SK-N-DZ (cell line): ENCODE results near the gene GLT8D2.

ENCODE experiments used
- DNase-seq: peaks from one replicate; pipeline ENCODE4 v3.0.0-alpha.2; 2015; ENCODE audit warnings: low spot score

The GLT8D2 gene

DNA sequence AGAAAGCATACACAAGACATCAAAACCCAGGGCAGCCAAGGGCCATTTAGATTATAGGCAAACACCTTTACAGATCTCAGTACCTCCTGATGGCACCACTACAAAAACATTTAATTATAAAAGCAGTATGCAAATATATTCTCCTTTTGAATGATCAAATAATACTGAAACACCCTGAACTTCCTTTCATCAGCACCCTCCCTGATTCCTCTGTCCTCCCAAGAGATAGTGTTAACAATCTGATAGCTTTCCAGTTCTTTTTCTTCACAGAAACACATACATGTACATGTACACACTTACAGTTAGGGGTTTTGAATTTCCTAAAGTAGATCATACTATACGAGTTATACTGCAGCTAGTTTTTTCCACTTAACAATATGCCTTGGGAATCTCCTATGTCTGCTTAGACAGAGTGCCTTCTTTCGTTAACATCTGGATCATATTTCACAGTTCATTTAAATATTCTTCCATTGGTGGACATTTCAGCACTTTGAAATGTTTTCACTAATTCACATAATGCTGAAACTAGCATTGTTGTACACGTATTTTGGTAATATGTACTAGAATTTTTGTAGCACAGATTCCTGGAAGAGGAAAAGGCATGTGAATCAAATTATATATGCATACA lies 49.1 kb downstream of the GLT8D2 start:
- DNase-seq: no peak

DNA sequence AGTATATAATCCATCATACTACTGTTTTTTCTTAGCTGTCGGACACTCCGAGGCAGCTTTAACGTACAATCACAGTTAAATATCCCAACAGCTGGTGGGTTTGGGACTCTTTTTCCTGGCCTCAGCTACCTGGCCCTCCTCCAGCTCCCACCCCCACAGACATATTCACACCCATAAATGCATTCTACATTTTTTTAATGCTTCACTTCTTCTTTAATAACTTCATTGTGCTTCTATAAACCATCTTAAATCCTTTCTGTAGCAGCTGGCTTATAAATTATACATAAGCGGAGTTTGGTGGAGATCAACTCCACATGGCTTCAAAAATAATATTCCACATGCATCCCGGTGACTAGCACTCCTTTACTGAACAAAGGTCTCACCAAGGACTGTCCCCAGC lies 51.0 kb downstream of the GLT8D2 start:
- DNase-seq: no peak

DNA sequence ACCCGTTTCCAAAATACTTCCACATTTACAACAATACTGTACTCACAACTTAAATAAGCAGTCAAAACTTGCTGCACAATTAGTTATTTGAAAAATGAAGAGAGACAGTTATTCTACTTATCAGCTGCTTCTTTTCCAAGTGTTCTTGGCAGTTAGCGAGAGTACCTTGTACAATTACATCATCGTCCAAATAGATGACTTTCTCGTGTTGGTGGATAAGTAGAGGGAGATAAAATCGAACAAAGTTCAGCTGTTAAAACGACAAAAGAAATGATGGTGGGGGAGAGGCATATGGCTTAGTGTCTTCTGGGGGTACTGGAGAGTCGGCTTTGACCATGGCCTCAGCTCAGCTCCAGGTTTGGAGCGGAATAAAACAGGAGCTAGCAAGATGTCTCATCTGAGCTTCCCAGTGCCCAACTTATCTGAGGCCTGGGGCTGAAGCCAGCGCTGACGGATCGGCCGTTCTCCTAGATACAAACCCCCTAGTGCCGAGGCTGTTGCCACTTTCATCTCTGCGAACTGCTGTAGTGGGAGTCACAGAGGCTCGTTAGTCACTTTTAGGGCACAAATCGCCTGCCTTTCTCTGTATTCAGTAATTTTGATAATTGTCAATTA lies 52.6 kb downstream of the GLT8D2 start:
- no peak for DNase-seq

DNA sequence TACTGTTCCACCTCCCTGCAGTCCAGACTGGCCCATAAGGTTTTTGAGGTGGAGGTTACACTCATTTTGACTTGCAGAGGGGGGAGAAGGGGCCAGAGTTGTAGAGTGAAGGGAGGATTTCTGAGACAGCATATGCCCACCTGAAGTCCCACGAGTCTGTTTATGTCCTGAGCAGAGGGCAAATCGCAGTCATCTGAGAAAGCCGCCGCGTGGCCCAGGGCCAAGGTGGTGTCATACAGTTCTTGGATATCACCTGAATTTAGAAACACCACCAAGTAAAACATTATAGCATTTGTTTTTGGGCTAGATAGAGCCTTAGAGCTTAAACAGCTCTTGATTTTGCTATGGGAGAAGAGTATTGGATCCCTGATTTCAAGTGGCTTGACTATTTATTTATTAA lies 53.4 kb downstream of the GLT8D2 start:
- no peak for DNase-seq

DNA sequence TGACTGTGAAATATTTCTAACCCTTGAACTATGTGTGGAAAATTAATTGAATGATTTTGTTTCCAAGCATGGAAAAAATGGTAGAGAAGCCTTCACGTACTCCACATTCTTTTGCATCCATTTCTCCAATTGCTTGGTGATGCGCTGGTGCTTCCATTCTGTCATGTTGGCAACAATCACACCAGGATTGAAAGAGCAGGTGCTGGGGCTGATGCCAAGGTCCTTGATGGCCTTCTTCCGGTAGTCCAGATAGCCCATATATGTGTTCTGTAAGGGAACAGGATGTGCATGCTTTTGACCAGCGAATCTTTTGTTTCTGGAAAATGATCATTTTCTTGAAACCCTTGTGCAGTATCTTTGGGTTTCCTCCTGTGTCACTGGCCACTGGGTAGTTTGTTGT lies 55.8 kb downstream of the GLT8D2 start:
- no peak for DNase-seq

DNA sequence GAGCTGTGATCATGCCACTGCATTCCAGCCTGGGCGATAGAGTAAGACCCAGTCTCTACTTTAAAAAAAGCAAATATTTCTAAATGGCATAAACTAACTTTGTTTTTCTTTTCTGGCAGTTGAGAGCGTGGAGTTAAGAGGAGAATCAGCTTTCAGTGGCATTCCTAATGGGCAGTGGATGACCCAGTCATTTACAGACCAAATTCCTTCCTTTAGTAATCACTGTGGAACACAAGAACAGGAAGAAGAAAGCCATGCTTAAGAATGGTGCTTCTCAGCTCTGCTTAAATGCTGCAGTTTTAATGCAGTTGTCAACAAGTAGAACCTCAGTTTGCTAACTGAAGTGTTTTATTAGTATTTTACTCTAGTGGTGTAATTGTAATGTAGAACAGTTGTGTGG lies 63.2 kb downstream of the GLT8D2 start:
- DNase-seq: no peak

DNA sequence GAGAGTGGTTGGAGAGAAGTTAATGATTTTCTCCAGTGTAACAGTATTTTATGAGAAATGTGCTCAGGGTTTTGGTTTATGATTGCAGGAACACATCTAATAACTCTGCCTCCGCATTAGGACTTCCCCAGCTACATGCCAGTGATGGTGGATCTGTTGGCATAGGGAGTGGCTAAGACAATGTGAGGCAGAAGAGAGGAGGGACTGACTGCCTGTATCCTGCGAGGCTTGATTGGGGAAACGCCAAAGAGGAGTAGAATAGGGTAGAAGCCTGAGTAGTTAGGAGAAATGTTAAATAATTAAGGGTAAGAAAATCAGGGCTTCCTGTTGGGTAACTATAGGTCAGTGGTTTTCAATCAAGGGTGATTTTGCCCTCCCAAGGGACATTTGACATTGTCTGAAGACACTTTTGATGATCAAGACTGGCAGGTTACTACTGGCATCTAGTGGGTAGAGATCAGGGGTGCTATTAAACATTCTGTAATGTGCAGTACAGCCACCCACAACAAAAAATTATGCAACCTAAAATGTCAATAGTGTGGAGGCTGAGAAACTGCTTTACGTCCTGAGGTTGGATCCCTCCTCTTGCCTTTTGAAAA lies 71.5 kb downstream of the GLT8D2 start:
- no peak for DNase-seq

DNA sequence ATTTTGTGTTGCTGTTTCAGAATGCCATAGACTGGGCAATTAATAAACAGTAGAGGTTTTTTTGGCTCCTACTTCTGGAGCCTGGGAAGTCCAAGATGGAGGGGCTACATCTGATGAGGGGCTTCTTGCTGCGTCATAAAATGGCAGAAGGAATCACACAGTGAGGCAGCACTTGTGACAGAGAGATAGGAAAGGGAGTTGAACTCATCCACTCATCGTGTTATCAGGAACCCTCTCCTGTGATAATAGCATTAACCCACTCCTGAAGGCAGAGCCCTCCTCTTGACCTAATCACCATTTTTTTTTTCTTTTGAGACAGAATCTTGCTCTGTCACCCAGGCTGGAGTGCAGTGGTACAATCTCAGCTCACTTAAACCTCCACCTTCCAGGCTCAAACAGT lies 74.6 kb downstream of the GLT8D2 start:
- no peak for DNase-seq

DNA sequence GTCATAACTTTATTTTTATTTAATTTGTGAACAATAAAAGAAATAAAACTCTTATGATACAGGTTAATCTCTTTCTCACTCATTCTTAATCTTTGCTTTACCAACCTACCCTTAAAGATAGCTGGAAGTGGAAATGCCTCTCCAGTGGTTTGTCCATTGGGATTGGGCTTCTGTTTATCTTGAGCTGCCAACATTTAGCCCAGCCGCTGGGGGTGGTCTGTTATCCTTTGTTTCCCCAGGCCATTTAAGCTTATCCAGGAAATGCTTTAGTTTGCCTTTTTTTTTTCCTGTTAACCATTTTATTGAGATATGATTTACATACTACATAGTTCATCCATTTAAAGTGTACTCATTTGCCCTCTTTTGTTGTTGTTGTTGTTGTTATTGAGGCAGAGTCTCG lies 76.1 kb downstream of the GLT8D2 start:
- DNase-seq: no peak

DNA sequence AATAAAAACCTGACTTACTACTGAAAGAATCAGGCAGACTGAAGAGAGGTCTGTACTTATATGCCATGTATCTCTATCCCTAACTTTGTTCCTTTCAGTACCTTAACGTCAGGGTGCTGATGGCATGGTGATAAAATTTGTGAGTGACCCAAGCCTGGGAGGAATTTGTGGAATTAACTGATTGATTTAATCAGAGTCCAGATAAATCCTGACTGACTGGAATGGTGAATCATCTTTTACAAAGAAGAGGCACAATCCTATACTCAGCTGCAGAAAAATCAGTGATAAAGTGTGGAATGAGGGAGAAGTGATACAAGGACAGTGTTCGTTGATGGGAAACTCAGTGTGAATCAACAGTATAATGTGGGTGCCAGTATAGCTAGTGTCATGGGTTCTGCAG lies 80.6 kb downstream of the GLT8D2 start:
- no peak for DNase-seq

DNA sequence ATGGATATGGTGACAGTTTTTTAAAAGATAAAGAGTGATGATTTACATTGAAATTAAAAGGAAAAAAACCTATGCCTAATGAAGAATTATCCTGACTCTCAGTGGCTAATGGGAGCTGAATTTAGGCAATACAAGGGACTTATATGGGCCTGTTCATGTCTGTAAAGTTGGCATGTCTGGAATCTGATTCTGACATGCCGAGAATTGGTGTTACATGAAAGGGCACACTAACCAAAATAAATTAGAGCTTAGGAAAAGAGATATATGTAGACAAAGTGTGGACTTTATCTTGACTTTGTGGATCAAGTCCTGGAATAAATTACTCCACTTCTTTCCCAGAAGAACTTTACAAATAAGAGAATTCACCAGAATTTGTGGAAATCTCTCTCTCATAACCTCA lies 83.3 kb downstream of the GLT8D2 start:
- no peak for DNase-seq

DNA sequence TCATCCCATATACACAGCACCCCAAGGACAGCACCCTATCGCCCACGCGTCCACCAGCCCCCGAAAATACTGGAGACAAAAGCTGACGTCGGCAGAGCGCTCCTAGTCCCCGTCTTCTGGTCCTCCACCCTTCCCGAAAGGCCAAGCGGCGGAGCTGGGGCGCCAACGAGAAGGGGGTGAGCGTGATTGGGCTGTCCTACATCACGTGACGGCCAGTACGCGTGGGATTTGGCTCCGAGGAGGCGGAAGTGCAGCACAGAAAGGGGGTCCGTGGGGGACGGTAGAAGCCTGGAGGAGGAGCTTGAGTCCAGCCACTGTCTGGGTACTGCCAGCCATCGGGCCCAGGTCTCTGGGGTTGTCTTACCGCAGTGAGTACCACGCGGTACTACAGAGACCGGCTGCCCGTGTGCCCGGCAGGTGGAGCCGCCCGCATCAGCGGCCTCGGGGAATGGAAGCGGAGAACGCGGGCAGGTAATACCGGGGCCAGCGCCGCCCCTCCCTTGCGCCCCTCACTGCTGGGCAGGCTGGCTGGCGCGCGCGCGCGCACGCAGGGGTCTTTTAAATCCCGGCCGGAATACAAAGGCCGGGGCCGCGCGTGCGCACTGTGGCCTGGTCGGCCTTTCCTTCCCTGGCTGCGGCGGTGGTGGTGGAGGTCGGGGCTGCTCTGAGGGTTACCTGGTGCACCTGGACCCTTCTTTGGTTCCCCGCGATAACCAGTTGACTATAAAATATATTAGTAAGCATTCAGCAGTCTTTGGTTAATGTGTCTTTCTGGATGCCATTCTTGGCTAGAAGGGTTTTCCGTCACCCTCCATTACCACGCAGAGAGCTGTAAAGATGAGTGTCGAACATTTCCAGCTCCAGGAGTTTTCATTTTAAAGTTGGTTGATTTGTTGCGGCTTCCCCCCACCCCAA lies 84.1 kb downstream of the GLT8D2 start, which contains the start of gene TDG:
Gene TDG, plus strand, starts transcription at position 283 of the 915 bp plus-strand sequence. Its CDS starts 166 bp downstream, at position 449.
- peak; percentile 99 for DNase-seq

DNA sequence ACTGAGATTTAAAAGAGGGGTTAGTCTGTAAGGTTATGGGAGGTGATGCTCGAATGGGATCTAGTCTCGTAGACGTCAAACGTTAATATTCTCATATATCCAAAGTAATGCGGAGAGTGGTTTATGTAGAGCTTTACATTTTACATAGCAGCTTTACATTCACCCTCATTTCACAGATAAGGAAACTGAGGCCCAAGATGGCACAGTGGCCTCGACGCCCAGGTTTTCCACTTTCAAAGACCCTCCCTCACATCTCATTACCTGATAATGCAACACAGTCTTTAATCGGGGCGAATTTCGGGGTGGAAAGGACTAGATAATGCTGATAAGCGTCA lies 84.8 kb downstream of the GLT8D2 start:
- no peak for DNase-seq

DNA sequence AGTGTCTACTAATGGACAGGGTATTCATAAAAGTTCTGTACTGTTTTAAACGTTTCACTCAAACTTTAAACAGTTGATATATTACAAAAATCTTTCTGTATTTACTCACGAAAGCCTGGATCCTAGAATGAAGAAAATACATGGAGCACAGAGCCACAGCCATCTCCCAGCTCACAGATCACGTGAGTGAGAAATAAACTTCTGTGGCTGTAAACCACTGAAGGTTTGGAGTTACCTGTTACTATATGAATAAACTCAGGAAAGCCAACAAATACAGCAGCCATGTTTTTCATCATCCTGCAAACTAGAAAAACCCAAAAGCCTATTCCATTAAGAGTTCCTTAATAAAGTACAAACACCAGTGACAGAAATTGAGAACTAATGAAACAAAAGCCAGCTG lies 85.2 kb downstream of the GLT8D2 start:
- no peak for DNase-seq

DNA sequence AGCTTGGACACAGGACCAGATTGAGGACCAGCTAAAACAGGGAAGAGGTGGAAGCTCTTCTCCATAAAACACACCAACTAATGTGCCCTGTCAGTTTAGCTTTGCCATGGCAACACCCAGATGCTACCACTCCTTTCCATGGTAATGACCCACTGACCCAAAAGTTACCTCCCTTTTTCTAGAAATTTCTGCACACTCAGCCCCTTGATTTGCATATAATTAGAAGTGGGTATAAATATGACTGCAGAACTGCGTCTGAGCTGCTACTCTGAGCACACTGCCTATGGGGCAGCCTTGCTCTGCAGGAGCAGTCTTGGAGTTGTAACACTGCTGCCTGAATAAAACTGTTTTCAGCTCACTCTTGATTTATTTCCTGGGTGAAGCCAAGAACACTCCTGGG lies 87.5 kb downstream of the GLT8D2 start:
- no peak for DNase-seq

DNA sequence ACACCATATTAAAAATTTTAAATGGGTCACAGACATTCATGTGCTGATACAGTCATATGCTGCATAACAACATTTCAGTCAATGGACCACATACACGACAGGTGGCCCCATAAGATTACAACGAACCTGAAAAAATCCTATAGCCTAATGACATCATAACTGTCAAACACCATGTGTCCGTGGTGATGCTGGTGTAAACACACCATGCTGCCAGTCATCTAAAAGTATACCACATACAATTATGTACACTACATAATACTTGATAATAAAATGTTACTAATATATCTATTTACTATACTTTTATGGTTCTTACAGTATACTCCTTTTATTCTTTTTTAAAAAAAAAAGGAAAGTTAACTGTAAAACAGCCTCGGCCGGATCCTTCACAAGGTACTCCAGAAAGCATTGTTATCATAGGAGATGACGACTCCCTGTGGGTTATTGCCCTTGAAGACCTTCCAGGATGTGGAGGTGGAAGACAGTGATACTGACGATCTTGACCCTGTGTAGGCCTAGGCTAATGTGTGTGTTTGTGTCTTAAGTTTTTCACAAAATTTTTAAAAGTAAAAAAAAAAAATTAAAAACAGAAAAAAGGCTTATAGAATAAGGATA lies 89.3 kb downstream of the GLT8D2 start:
- DNase-seq: no peak

DNA sequence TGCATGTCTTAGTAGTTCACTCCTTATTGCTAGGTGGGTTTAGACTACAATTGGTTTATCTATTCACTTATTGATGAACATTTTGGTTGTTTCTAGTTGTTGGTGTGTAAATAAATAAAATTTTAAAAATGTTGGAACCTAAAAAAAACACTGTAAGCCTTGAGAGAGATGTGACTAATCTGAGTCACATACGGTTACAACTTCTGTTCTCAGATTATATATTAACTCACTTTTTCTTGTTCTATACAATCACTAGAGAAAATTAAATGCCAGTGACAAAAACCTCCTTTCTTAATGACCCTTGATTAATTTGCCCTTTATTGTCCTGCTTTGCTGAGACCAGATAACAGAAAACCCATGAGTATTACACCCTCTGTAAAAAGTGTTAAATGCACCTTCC lies 91.4 kb downstream of the GLT8D2 start:
- DNase-seq: no peak

DNA sequence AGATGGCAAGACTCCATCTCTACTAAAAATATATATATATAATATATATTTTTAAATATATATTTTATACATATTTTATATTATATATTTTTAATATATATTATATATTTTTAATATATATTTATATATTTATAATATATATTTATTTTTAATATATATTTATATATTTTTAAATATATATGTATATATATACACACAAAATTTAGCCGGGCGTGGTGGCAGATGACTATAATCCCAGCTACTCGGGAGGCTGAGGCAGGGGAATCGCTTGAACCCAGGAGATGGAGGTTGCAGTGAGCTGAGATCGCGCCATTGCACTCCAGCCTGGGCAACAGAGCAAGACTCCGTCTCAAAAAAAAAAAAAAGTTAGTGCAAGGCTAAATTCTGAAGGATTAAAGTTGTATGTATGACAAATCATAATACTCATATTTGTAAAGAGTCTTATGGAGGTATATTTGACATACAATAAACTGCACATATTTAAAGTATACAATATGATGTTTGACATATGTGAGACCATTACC lies 92.1 kb downstream of the GLT8D2 start:
- DNase-seq: no peak

DNA sequence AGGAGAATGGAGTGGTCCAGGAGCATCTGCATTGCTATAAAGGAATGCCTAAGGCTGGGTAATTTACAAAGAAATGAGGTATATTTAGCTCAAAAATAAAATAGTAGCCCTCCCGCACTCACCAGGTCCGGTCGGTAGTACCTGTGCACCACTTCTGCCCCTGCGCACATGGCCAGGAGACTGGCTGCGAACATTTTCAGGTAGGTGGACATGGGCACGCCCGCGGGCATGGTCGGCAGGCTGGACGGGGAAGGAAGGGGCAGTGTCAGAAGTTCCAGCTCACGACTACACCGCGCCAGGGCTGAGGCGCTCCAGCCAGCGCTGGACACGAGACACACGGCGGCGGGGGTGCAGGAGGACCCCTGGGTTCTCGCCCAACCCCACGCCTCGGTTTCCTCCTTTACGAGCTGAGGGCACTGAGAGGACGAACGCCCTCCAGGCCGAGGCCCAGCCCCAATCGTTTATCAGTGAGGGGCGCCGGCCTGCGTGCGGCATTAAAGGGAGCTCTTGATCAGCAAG lies 93.4 kb downstream of the GLT8D2 start:
- DNase-seq: no peak

DNA sequence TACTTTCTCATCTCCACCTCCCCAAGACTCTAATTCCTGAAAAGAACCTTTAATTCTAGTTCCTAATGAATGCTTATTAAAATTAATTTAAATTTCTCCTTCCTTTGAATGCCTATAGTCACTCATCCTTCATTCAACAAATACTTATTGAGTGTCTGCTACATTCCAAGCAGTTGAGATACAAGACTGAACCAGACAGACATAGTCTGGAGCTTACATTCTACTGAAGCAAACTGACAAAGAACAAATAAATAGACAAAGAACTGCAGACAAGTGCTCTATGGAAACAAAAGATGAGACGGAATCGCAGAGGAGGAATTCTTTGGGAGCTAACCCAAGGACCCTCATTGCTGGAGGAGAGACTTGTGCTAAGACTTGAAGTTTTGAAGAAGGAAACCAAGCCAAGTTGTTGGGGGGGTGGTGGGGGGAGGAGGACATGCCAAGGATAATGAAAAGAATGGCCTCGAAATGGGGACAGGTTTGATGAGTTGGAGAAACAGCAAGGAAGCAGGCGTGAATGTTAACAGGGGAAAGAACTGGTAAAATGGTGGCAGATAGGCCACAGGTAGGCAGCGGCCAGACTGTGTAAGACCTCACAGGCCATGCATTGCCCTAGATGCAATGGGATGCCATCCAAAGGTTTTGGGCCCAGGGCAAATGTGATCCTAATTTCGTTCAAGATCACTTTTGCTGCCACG lies 94.0 kb downstream of the GLT8D2 start:
- no peak for DNase-seq

DNA sequence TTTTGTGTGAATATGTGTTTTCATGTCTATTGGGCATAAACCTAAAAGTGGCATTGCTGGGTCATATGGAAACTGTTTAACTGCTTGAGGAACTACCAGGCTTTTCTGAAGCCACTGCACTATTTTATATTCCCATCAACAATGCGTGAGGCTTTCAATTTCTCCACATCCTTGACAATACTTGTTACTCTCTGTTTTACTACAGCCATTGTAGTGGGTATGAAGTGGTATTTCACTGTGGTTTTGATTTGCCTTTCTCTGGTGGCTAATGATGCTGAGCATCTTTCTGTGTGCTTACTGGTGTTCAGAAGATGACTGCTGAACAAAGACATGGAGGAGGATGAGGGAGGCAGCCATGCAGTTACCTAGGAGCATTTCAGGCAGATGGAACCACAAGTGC lies 97.5 kb downstream of the GLT8D2 start:
- no peak for DNase-seq
